CD4-positive, alpha-beta T cell (primary cell): Measurements from ENCODE around the gene JARID2. TPM values are rescaled to one million over a fixed set of nuclear protein-coding genes. Genes with fewer than 3 reads are reported as not detected.

Source experiments
- ATAC-seq: fragments of 200-7000 bp; cut with Tn5 transposase; one replicate; pipeline ENCODE4 v1.10.0; 2022; ENCODE audit warnings: mild to moderate bottlenecking; ENCODE audit not compliant: poor library complexity
- CTCF ChIA-PET: fragments of 350-600 bp; sonication (Branson Sonifier 250); formaldehyde crosslinking; loops from one replicate; lab custom pipeline; 2021; ENCODE audit warnings: antibody characterized with exemption, inconsistent platforms; lab: Charles Lee
- POLR2A ChIA-PET: fragments of 350-600 bp; sonication (Branson Sonifier 250); formaldehyde crosslinking; loops from one replicate; lab custom pipeline; 2021; ENCODE audit warnings: antibody characterized with exemption, inconsistent platforms; lab: Charles Lee
- DNase-seq, 14 experiments: peaks; one replicate each; pipeline ENCODE4 v3.0.0-alpha.2; 2013 to 2020; ENCODE audit warnings: mixed read lengths in 2 of 14
- H3K27ac ChIP-seq, 2 donors: one replicate each; pipeline versions ENCODE4 v1.5.1 to v1.7.0; 2013; ENCODE audit warnings: low read length in 2 of 2, low read depth in 1 of 2, mild to moderate bottlenecking in 1 of 2
- H3K27me3 ChIP-seq, 2 experiments: 1 replicate in 1 of 2; 2 replicates in 1 of 2; pipeline versions ENCODE4 v1.6.1 to v1.7.0; 2013; ENCODE audit warnings: low read length in 2 of 2, control low read depth in 1 of 2, mild to moderate bottlenecking in 1 of 2, moderate library complexity in 1 of 2; ENCODE audit not compliant: insufficient read depth in 2 of 2, control insufficient read depth in 1 of 2
- H3K36me3 ChIP-seq: one replicate; pipeline ENCODE4 v1.6.1; 2013; ENCODE audit warnings: low read length, control low read depth; ENCODE audit not compliant: insufficient read depth
- H3K4me1 ChIP-seq: one replicate; pipeline ENCODE4 v1.6.1; 2013; ENCODE audit warnings: low read length, control low read depth; ENCODE audit not compliant: insufficient read depth
- H3K4me3 ChIP-seq: one replicate; pipeline ENCODE4 v1.5.1; 2013; ENCODE audit warnings: mild to moderate bottlenecking, low read length, moderate library complexity
- H3K9me3 ChIP-seq, 2 experiments: 1 replicate in 1 of 2; 2 replicates in 1 of 2; pipeline versions ENCODE4 v1.6.1 to v1.7.0; 2013; ENCODE audit warnings: low read length in 2 of 2, mild to moderate bottlenecking in 2 of 2, control low read depth in 1 of 2, moderate library complexity in 1 of 2; ENCODE audit not compliant: control insufficient read depth in 1 of 2, insufficient read depth in 1 of 2
- H3K27ac Mint-ChIP-seq: one replicate; pipeline ENCODE4 v1.8.0; 2020; ENCODE audit warnings: mixed read lengths
- H3K27me3 Mint-ChIP-seq: one replicate; pipeline ENCODE4 v1.8.0; 2021; ENCODE audit warnings: mixed read lengths
- H3K36me3 Mint-ChIP-seq: one replicate; pipeline ENCODE4 v1.8.0; 2021; ENCODE audit warnings: low read depth, mixed read lengths
- H3K4me1 Mint-ChIP-seq: one replicate; pipeline ENCODE4 v1.8.0; 2021; ENCODE audit warnings: low read depth, mixed read lengths
- H3K4me3 Mint-ChIP-seq: one replicate; pipeline ENCODE4 v1.8.0; 2020; ENCODE audit warnings: mild to moderate bottlenecking, mixed read lengths
- H3K9me3 Mint-ChIP-seq: one replicate; pipeline ENCODE4 v1.8.0; 2020; ENCODE audit warnings: mixed read lengths
- intact Hi-C, 2 experiments: fragments of 100-400 bp; cut with DNase I in 1 of 2; cut with micrococcal nuclease in 1 of 2; formaldehyde crosslinking; loops; one replicate each; pipeline versions ENCODE4 v1.15.1 to v1.9.0; 2023 to 2025; cut with DNase I, micrococcal nuclease
- total RNA-seq, 174 experiments: library from RNA in 2 of 174; stranded (reverse) in 2 of 174; gene quantifications; one replicate each; pipeline ENCODE4 v1.2.3 and lab custom pipeline; 2021 to 2026
- TF ChIP-seq, protein P1 (sequence below): fragments of 200-600 bp; IDR thresholded peaks from one replicate; pipeline ENCODE4 v1.8.0; 2022; ENCODE audit warnings: antibody characterized with exemption, mild to moderate bottlenecking

The JARID2 gene
- total RNA-seq, 2 experiments from 2014 or later: 32.0 to 33.0 TPM

- peaks cover 8% of the 10 kb centered on the region for H3K4me1 ChIP-seq
- peaks cover 18% of the 10 kb centered on the region for H3K4me1 Mint-ChIP-seq
- DNase-seq (no peak), ATAC-seq (no peak)
- H3K4me3 ChIP-seq: no peak overlapping the region
- H3K27ac Mint-ChIP-seq: peak overlapping the region; percentile 42
- H3K27me3 ChIP-seq: no peaks in the 10 kb centered on the region
- H3K27ac ChIP-seq: no peak overlapping the region
- peaks cover 75% of the 10 kb centered on the region for H3K36me3 ChIP-seq
- intact Hi-C loops: no loop called here
- H3K4me3 Mint-ChIP-seq: no peak overlapping the region
- peaks cover 98% of the 10 kb centered on the region for H3K36me3 Mint-ChIP-seq
- TF ChIP-seq, protein P1, sequence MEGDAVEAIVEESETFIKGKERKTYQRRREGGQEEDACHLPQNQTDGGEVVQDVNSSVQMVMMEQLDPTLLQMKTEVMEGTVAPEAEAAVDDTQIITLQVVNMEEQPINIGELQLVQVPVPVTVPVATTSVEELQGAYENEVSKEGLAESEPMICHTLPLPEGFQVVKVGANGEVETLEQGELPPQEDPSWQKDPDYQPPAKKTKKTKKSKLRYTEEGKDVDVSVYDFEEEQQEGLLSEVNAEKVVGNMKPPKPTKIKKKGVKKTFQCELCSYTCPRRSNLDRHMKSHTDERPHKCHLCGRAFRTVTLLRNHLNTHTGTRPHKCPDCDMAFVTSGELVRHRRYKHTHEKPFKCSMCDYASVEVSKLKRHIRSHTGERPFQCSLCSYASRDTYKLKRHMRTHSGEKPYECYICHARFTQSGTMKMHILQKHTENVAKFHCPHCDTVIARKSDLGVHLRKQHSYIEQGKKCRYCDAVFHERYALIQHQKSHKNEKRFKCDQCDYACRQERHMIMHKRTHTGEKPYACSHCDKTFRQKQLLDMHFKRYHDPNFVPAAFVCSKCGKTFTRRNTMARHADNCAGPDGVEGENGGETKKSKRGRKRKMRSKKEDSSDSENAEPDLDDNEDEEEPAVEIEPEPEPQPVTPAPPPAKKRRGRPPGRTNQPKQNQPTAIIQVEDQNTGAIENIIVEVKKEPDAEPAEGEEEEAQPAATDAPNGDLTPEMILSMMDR: no peak
- no peaks in the 10 kb centered on the region for H3K27me3 Mint-ChIP-seq
- H3K9me3 ChIP-seq: peaks cover 0 to 5% of the 10 kb centered on the region in 2 experiments
- H3K9me3 Mint-ChIP-seq: no peaks in the 10 kb centered on the region
- ChIA-PET POLR2A (no interaction called here), CTCF (no interaction called here)
These were observed 276.2 kb downstream of the JARID2 start for GRCh38 chr6:15522026-15522425.

DNA sequence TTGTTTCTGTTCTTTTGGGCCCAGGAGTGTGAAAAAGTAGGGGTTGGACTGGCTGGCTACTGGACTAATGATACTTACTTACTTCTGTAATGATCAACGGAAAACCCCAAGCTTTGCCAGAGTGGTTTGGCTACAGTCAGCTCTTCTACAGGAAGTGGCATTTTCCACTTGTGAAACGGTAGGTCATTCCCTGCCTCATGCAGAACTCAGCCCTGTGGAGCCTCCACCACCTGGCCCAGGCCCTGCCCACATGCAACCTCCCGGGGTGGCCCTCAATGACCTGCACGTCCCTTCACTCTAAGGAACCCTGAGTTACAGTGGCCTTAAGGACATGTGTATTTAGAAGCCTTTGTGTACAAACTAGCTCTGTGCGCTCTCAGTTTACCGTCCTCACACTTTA is 276.6 kb downstream of the JARID2 start:
- H3K27me3 Mint-ChIP-seq: no peaks in the 10 kb centered on the region
- peaks cover 71% of the 10 kb centered on the region for H3K36me3 ChIP-seq
- no peaks in the 10 kb centered on the region for H3K9me3 Mint-ChIP-seq
- TF ChIP-seq, protein P1: no peak
- peaks cover 8% of the 10 kb centered on the region for H3K4me1 ChIP-seq
- peaks cover 0 to 5% of the 10 kb centered on the region in 2 experiments for H3K9me3 ChIP-seq
- ATAC-seq (no peak), DNase-seq (no peak)
- H3K27ac Mint-ChIP-seq: peak overlapping the region; percentile 42
- POLR2A ChIA-PET: no interaction called here
- peaks cover 100% of the 10 kb centered on the region for H3K36me3 Mint-ChIP-seq
- CTCF ChIA-PET: no interaction called here
- H3K4me3 ChIP-seq: no peak overlapping the region
- intact Hi-C loops: no loop called here
- no peak overlapping the region for H3K4me3 Mint-ChIP-seq
- H3K27ac ChIP-seq: no peak overlapping the region
- H3K27me3 ChIP-seq: no peaks in the 10 kb centered on the region
- H3K4me1 Mint-ChIP-seq: peaks cover 20% of the 10 kb centered on the region

DNA sequence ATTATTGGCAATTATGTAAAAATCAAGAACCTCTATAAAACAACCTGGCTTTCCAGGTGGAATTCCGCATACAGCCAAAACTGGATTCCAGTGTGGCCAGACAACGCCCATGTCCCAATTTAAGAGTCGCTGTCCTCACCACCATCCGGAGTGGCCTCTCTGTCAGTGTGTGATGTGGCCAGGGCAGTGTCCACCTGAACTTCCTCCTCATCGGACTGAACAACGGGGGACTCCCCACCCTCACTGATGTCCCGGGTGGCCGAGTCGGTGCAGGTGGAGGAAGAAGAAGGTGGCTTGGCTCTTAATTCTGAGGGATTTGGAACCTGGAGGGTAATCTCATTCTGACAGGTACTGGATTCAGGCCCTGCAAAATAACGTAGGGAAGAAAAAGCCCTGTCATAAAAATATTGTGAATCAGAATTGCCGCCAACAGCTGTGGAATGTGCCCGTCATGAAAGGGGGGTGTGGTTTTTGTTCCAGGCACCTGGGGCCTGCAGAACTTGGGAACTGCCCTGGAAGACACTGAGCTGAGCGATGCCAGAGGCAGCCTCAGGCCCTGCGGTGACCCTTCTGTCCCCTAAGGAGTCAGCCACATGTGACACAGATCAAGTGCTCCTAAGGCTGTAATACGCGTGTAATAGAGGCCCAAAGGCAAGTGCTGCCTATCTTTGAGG is 277.1 kb downstream of the JARID2 start:
- H3K9me3 Mint-ChIP-seq: no peaks in the 10 kb centered on the region
- ATAC-seq (no peak), DNase-seq (no peak)
- Histone ChIP-seq H3K36me3 (peaks cover 65% of the 10 kb centered on the region), H3K4me1 (peaks cover 8% of the 10 kb centered on the region), H3K27me3 (no peaks in the 10 kb centered on the region), H3K27ac (no peak overlapping the region), H3K9me3 (peaks cover 0 to 5% of the 10 kb centered on the region in 2 experiments), H3K4me3 (no peak overlapping the region)
- peaks cover 25% of the 10 kb centered on the region for H3K4me1 Mint-ChIP-seq
- intact Hi-C loops: no loop called here
- peak overlapping the region; percentile 42 for H3K27ac Mint-ChIP-seq
- POLR2A ChIA-PET: no interaction called here
- CTCF ChIA-PET: no interaction called here
- no peaks in the 10 kb centered on the region for H3K27me3 Mint-ChIP-seq
- H3K36me3 Mint-ChIP-seq: peaks cover 100% of the 10 kb centered on the region
- TF ChIP-seq, protein P1: no peak
- H3K4me3 Mint-ChIP-seq: no peak overlapping the region
